Measurements from ENCODE around the gene SFTA2. TPM values are rescaled to one million over a fixed set of nuclear protein-coding genes. Genes with fewer than 3 reads are reported as not detected.

Gene SFTA2
- total and polyA plus RNA-seq, 10 of the 15 experiments (the other 5 are each of a cell fraction or from before 2014, with no cell fraction given) = 0.15 to 0.92 (median 0.33) TPM; not detected in 4

DNA sequence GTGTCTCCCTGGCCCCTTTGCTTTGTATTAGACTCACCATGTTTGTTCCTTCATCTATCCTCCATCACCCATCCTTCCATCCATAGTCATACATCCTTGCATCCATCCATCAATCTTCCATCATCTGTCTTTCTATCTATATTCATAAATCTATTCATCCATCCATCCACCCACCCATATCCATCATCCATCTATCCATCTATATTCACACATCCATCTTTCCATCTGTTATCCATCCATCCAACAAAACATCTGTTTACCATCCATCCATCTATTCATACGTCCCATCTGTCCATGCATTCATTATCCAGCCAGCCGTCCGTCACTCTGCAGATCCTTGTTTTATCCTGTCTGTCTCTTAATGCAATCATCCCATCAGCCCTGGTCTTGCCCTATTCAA, 37.0 kb downstream of the SFTA2 start:
- DNase-seq (ENCODE audit: low read depth, low spot score) (no peak), FAIRE-seq (no peak)
- in situ Hi-C loops (cut with MboI) = no loop called here
- TF ChIP-seq IRF4 (IDR thresholded peaks at IDR 0.05; ENCODE audit: low read depth, low read length) (no peak), TBL1XR1 (IDR thresholded peaks at IDR 0.05; ENCODE audit: low read depth, low read length) (no peak), SIX5 (IDR thresholded peaks at IDR 0.05; ENCODE audit: low read depth, low read length, severe bottlenecking) (no peak), RBBP5 (conservative IDR thresholded peaks at IDR 0.05) (no peak), NFYA (IDR thresholded peaks at IDR 0.05; ENCODE audit: borderline replicate concordance, low read depth, low read length) (no peak), SUZ12 (IDR thresholded peaks at IDR 0.05; ENCODE audit: unreplicated experiment) (no peak), ATF7 (IDR thresholded peaks at IDR 0.05; ENCODE audit: low read depth) (no peak), HCFC1 (IDR thresholded peaks at IDR 0.05; ENCODE audit: low read length) (no peak), POU2F2 (IDR thresholded peaks at IDR 0.05; ENCODE audit: borderline replicate concordance, low read depth, low read length) (no peak), EGR1 (IDR thresholded peaks at IDR 0.05; ENCODE audit: borderline replicate concordance in 1 of 2, low read depth in 2 of 2, low read length in 2 of 2) (no peak)
- TF ChIP-seq, protein P1, sequence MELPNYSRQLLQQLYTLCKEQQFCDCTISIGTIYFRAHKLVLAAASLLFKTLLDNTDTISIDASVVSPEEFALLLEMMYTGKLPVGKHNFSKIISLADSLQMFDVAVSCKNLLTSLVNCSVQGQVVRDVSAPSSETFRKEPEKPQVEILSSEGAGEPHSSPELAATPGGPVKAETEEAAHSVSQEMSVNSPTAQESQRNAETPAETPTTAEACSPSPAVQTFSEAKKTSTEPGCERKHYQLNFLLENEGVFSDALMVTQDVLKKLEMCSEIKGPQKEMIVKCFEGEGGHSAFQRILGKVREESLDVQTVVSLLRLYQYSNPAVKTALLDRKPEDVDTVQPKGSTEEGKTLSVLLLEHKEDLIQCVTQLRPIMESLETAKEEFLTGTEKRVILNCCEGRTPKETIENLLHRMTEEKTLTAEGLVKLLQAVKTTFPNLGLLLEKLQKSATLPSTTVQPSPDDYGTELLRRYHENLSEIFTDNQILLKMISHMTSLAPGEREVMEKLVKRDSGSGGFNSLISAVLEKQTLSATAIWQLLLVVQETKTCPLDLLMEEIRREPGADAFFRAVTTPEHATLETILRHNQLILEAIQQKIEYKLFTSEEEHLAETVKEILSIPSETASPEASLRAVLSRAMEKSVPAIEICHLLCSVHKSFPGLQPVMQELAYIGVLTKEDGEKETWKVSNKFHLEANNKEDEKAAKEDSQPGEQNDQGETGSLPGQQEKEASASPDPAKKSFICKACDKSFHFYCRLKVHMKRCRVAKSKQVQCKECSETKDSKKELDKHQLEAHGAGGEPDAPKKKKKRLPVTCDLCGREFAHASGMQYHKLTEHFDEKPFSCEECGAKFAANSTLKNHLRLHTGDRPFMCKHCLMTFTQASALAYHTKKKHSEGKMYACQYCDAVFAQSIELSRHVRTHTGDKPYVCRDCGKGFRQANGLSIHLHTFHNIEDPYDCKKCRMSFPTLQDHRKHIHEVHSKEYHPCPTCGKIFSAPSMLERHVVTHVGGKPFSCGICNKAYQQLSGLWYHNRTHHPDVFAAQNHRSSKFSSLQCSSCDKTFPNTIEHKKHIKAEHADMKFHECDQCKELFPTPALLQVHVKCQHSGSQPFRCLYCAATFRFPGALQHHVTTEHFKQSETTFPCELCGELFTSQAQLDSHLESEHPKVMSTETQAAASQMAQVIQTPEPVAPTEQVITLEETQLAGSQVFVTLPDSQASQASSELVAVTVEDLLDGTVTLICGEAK (IDR thresholded peaks at IDR 0.05; ENCODE audit: borderline replicate concordance) = no peak
- TF ChIP-seq, protein P2, sequence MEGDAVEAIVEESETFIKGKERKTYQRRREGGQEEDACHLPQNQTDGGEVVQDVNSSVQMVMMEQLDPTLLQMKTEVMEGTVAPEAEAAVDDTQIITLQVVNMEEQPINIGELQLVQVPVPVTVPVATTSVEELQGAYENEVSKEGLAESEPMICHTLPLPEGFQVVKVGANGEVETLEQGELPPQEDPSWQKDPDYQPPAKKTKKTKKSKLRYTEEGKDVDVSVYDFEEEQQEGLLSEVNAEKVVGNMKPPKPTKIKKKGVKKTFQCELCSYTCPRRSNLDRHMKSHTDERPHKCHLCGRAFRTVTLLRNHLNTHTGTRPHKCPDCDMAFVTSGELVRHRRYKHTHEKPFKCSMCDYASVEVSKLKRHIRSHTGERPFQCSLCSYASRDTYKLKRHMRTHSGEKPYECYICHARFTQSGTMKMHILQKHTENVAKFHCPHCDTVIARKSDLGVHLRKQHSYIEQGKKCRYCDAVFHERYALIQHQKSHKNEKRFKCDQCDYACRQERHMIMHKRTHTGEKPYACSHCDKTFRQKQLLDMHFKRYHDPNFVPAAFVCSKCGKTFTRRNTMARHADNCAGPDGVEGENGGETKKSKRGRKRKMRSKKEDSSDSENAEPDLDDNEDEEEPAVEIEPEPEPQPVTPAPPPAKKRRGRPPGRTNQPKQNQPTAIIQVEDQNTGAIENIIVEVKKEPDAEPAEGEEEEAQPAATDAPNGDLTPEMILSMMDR (IDR thresholded peaks at IDR 0.05 in 2 of 3, conservative IDR thresholded peaks at IDR 0.05 in 1 of 3; ENCODE audit: control insufficient read depth in 2 of 3, extremely low read depth in 1 of 3, insufficient read depth in 1 of 3, low read depth in 3 of 3, low read length in 3 of 3) = no peak
- TF ChIP-seq, protein P3, sequence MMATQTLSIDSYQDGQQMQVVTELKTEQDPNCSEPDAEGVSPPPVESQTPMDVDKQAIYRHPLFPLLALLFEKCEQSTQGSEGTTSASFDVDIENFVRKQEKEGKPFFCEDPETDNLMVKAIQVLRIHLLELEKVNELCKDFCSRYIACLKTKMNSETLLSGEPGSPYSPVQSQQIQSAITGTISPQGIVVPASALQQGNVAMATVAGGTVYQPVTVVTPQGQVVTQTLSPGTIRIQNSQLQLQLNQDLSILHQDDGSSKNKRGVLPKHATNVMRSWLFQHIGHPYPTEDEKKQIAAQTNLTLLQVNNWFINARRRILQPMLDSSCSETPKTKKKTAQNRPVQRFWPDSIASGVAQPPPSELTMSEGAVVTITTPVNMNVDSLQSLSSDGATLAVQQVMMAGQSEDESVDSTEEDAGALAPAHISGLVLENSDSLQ (IDR thresholded peaks at IDR 0.05) = no peak
- TF ChIP-seq, protein P4, sequence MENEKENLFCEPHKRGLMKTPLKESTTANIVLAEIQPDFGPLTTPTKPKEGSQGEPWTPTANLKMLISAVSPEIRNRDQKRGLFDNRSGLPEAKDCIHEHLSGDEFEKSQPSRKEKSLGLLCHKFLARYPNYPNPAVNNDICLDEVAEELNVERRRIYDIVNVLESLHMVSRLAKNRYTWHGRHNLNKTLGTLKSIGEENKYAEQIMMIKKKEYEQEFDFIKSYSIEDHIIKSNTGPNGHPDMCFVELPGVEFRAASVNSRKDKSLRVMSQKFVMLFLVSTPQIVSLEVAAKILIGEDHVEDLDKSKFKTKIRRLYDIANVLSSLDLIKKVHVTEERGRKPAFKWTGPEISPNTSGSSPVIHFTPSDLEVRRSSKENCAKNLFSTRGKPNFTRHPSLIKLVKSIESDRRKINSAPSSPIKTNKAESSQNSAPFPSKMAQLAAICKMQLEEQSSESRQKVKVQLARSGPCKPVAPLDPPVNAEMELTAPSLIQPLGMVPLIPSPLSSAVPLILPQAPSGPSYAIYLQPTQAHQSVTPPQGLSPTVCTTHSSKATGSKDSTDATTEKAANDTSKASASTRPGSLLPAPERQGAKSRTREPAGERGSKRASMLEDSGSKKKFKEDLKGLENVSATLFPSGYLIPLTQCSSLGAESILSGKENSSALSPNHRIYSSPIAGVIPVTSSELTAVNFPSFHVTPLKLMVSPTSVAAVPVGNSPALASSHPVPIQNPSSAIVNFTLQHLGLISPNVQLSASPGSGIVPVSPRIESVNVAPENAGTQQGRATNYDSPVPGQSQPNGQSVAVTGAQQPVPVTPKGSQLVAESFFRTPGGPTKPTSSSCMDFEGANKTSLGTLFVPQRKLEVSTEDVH (IDR thresholded peaks at IDR 0.05; ENCODE audit: low read depth, partially characterized antibody) = no peak

More for the DNA sequence above, 37.0 kb downstream of the SFTA2 start:
- Histone ChIP-seq H4K20me1 (ENCODE audit: control insufficient read depth, insufficient read depth) (no peaks in the 10 kb centered on the region), H3K4me3 (no peak overlapping the region), H3K9me3 (replicated peaks; ENCODE audit: control insufficient read depth, insufficient read depth, low read length) (no peaks in the 10 kb centered on the region), H3K9ac (ENCODE audit: control insufficient read depth, insufficient read depth, low read length) (no peak overlapping the region), H3K4me1 (ENCODE audit: control insufficient read depth, insufficient read depth, low read length) (peaks cover under 1% of the 10 kb centered on the region; the same call in 1 of the 2 replicates), H3K79me2 (ENCODE audit: control insufficient read depth, insufficient read depth, low read length) (no peaks in the 10 kb centered on the region), H3K36me3 (ENCODE audit: control insufficient read depth in 2 of 2, insufficient read depth in 2 of 2, low read length in 1 of 2) (peaks cover 4 to 16% of the 10 kb centered on the region in 2 experiments; a peak in 3 of 4 replicates), H3K4me2 (ENCODE audit: control insufficient read depth, insufficient read depth) (no peak overlapping the region), H3K27ac (ENCODE audit: control insufficient read depth, insufficient read depth) (no peak overlapping the region), H2AFZ (ENCODE audit: control insufficient read depth, low read depth, low read length) (no peak overlapping the region), H3K27me3 (replicated peaks in 1 of 2; ENCODE audit: control insufficient read depth in 2 of 2, insufficient read depth in 2 of 2, low read length in 1 of 2) (no peaks in the 10 kb centered on the region)
- no TSS peak for BruUV-seq (replicated peaks)
- ChIA-PET CTCF (interaction anchor here (1.0 to 1.4 kb wide), 2 partner anchors 10 to 411 kb away, joined by 3 to 5 read pairs; no protein-coding TSS in a partner anchor), RAD21 (ENCODE audit: unreplicated experiment) (interaction anchor here (1.1 kb wide), 2 partner anchors 13 to 19 kb away, joined by 5 to 8 read pairs; partner anchors contain the start of genes GTF2H4 and VARS2), POLR2A (interaction anchor here (0.9 kb wide), 1 partner anchor 9 kb away, joined by 3 read pairs; no protein-coding TSS in a partner anchor), SMC1A (ENCODE audit: uncharacterized antibody, unreplicated experiment) (interaction anchor here (1.2 to 1.8 kb wide), 4 partner anchors 11 to 22 kb away, joined by 4 to 5 read pairs (median 4); partner anchors contain the start of gene VARS2)
- WGBS (ENCODE audit: insufficient coverage, insufficient replicate concordance, low lambda C conversion rate, missing lambda C conversion rate) = 79% methylated on average over 3 of the region's 3 CpGs
- no peak for ATAC-seq
- intact Hi-C loops (cut with micrococcal nuclease; ENCODE audit: unreplicated experiment) = no loop called here
